ENCODE measurements around the gene USE1. TPM values are rescaled to one million over a fixed set of nuclear protein-coding genes. Genes with fewer than 3 reads are reported as not detected.
A peak's percentile ranks its signal among the peaks of the same experiment; 100 is the strongest.

Gene USE1
- total and polyA plus RNA-seq, 9 of the 15 experiments (the other 6 are each of a cell fraction or from before 2014, with no cell fraction given): 17.3 to 52.4 (median 34.0) TPM

DNA sequence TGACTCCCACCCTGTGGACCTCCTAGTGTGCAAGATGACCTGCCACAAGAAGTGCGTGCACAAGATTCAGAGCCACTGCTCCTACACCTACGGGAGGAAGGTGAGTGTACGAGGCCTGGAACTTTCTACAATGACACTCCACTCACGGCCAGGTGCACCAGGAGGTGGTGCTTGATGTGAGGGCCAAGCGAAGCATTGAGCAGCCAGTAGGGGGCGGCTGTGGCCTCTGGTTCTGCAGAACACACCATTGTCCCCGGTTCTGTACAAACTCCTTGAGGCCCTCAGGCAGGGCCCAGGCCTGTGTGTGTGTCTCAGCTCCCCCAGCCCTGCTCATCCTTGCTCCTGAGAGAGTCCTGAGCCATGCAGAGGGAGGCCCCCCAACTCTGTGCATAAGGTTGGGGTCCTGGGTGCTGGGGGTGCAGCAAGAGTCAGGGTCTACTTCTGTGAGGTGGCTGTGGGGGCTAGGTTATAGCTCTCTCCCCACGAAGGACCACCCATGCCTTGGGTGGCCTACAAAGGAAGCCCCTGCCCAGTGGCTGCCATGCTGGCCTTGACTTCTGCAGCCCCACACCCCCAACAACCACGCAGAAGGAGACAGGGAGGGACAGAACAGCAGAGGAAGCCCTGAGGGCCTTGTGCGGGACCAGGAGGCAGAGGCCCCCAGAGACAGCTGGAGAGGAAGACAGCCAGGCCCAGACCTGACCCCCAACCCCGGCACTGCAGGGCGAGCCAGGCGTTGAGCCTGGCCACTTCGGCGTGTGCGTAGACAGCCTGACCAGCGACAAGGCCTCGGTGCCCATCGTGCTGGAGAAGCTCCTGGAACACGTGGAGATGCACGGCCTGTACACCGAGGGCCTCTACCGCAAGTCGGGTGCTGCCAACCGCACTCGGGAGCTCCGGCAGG is 9.7 kb upstream of the USE1 start (continued):
- TF ChIP-seq CBX3 (IDR thresholded peaks at IDR 0.05; ENCODE audit: borderline replicate concordance in 1 of 2, low read length in 2 of 2): no peak
- TF ChIP-seq ZFP30 (CRISPR knock-in tag; IDR thresholded peaks at IDR 0.05; ENCODE audit: borderline replicate concordance): no peak
- TF ChIP-seq, protein P1, sequence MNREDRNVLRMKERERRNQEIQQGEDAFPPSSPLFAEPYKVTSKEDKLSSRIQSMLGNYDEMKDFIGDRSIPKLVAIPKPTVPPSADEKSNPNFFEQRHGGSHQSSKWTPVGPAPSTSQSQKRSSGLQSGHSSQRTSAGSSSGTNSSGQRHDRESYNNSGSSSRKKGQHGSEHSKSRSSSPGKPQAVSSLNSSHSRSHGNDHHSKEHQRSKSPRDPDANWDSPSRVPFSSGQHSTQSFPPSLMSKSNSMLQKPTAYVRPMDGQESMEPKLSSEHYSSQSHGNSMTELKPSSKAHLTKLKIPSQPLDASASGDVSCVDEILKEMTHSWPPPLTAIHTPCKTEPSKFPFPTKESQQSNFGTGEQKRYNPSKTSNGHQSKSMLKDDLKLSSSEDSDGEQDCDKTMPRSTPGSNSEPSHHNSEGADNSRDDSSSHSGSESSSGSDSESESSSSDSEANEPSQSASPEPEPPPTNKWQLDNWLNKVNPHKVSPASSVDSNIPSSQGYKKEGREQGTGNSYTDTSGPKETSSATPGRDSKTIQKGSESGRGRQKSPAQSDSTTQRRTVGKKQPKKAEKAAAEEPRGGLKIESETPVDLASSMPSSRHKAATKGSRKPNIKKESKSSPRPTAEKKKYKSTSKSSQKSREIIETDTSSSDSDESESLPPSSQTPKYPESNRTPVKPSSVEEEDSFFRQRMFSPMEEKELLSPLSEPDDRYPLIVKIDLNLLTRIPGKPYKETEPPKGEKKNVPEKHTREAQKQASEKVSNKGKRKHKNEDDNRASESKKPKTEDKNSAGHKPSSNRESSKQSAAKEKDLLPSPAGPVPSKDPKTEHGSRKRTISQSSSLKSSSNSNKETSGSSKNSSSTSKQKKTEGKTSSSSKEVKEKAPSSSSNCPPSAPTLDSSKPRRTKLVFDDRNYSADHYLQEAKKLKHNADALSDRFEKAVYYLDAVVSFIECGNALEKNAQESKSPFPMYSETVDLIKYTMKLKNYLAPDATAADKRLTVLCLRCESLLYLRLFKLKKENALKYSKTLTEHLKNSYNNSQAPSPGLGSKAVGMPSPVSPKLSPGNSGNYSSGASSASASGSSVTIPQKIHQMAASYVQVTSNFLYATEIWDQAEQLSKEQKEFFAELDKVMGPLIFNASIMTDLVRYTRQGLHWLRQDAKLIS (CRISPR knock-in tag; IDR thresholded peaks at IDR 0.05): no peak
- no peak for TF ChIP-seq HMGN3 (IDR thresholded peaks at IDR 0.05; ENCODE audit: borderline replicate concordance, extremely low read depth, insufficient read length, low read depth, low read length)
- no peak for TF ChIP-seq ZFPM2 (CRISPR knock-in tag; IDR thresholded peaks at IDR 0.05)
- no peak for TF ChIP-seq POLR2AphosphoS2 (IDR thresholded peaks at IDR 0.05; ENCODE audit: low read length)
- no peak for TF ChIP-seq SRSF3 (IDR thresholded peaks at IDR 0.05; ENCODE audit: insufficient read depth, low read length)
- TF ChIP-seq TRIM24 (IDR thresholded peaks at IDR 0.05): no peak
- no peak for TF ChIP-seq SUPT5H (IDR thresholded peaks at IDR 0.05)
- TF ChIP-seq ZNF830 (CRISPR knock-in tag; IDR thresholded peaks at IDR 0.05): no peak
- TF ChIP-seq, protein P2, sequence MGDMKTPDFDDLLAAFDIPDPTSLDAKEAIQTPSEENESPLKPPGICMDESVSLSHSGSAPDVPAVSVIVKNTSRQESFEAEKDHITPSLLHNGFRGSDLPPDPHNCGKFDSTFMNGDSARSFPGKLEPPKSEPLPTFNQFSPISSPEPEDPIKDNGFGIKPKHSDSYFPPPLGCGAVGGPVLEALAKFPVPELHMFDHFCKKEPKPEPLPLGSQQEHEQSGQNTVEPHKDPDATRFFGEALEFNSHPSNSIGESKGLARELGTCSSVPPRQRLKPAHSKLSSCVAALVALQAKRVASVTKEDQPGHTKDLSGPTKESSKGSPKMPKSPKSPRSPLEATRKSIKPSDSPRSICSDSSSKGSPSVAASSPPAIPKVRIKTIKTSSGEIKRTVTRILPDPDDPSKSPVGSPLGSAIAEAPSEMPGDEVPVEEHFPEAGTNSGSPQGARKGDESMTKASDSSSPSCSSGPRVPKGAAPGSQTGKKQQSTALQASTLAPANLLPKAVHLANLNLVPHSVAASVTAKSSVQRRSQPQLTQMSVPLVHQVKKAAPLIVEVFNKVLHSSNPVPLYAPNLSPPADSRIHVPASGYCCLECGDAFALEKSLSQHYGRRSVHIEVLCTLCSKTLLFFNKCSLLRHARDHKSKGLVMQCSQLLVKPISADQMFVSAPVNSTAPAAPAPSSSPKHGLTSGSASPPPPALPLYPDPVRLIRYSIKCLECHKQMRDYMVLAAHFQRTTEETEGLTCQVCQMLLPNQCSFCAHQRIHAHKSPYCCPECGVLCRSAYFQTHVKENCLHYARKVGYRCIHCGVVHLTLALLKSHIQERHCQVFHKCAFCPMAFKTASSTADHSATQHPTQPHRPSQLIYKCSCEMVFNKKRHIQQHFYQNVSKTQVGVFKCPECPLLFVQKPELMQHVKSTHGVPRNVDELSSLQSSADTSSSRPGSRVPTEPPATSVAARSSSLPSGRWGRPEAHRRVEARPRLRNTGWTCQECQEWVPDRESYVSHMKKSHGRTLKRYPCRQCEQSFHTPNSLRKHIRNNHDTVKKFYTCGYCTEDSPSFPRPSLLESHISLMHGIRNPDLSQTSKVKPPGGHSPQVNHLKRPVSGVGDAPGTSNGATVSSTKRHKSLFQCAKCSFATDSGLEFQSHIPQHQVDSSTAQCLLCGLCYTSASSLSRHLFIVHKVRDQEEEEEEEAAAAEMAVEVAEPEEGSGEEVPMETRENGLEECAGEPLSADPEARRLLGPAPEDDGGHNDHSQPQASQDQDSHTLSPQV (IDR thresholded peaks at IDR 0.05): no peak
- TF ChIP-seq STAT5A (IDR thresholded peaks at IDR 0.05; ENCODE audit: borderline replicate concordance, low read length): no peak
- TF ChIP-seq RFX7 (CRISPR knock-in tag; IDR thresholded peaks at IDR 0.05): no peak
- no peak for TF ChIP-seq KDM1A (IDR thresholded peaks at IDR 0.05)
- TF ChIP-seq, protein P3, sequence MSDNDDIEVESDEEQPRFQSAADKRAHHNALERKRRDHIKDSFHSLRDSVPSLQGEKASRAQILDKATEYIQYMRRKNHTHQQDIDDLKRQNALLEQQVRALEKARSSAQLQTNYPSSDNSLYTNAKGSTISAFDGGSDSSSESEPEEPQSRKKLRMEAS (CRISPR knock-in tag; IDR thresholded peaks at IDR 0.05): peak; percentile 23; the same call in 1 of the 2 replicates
- no peak for TF ChIP-seq YY1 (IDR thresholded peaks at IDR 0.05; ENCODE audit: borderline replicate concordance in 1 of 3, control insufficient read depth in 1 of 3, extremely low read depth in 1 of 3, insufficient read depth in 3 of 3, insufficient read length in 1 of 3, insufficient replicate concordance in 2 of 3, low read depth in 1 of 3, low read length in 2 of 3)
- TF ChIP-seq HDAC2 (IDR thresholded peaks at IDR 0.05): no peak
- TF ChIP-seq HDGF (IDR thresholded peaks at IDR 0.05): 0 out of 2 replicates have a peak, but pooled peaks have one; percentile 43
- TF ChIP-seq MAFK (IDR thresholded peaks at IDR 0.05; ENCODE audit: low read length): no peak

Measured in K562 (cell line).